Mucosa of gallbladder (tissue), 1 donor: ENCODE measurements around the gene KCNG2. TPM values are rescaled to one million over a fixed set of nuclear protein-coding genes. Genes with fewer than 3 reads are reported as not detected.

Experiments used
- DNase-seq: peaks from one replicate; pipeline ENCODE4 v3.0.0-alpha.2; 2020; ENCODE audit warnings: low spot score
- total RNA-seq: library from RNA; stranded (reverse); gene quantifications from one replicate; pipeline ENCODE4 v1.2.1, GENCODE V29; 2021
- donor health status: DM: no; HTN: no; CAD: no.

KCNG2 gene
- total RNA-seq, 1 donor from 2014 or later: not detected

- no peak for DNase-seq
These were observed 127.3 kb downstream of the KCNG2 start for GRCh38 chr18:79924814-79925731.

GRCh38 chr18:79926306-79926705 lies 128.6 kb downstream of the KCNG2 start:
- DNase-seq: no peak

- no peak for DNase-seq
These were observed 129.2 kb downstream of the KCNG2 start for GRCh38 chr18:79926715-79927606.

GRCh38 chr18:79927607-79928562 lies 130.1 kb downstream of the KCNG2 start:
- DNase-seq: no peak

- DNase-seq: no peak
These were observed 130.8 kb downstream of the KCNG2 start for GRCh38 chr18:79928563-79928960.

- no peak for DNase-seq
These were observed 132.4 kb downstream of the KCNG2 start for GRCh38 chr18:79930020-79930642.

GRCh38 chr18:79931475-79931874 lies 133.7 kb downstream of the KCNG2 start:
- DNase-seq: no peak

- DNase-seq: no peak
These were observed 135.2 kb downstream of the KCNG2 start for GRCh38 chr18:79932907-79933306.

GRCh38 chr18:79933765-79934164 lies 136.0 kb downstream of the KCNG2 start:
- DNase-seq: no peak

- DNase-seq: no peak
These were observed 136.8 kb downstream of the KCNG2 start for GRCh38 chr18:79934311-79935097.

GRCh38 chr18:79935098-79935480 lies 137.4 kb downstream of the KCNG2 start:
- DNase-seq: no peak

- no peak for DNase-seq
These were observed 137.8 kb downstream of the KCNG2 start for GRCh38 chr18:79935499-79935898.

GRCh38 chr18:79935925-79936324 lies 138.2 kb downstream of the KCNG2 start:
- no peak for DNase-seq

GRCh38 chr18:79936641-79937040 lies 138.9 kb downstream of the KCNG2 start:
- DNase-seq: no peak

- no peak for DNase-seq
These were observed 139.5 kb downstream of the KCNG2 start for GRCh38 chr18:79937103-79937860.

- DNase-seq: no peak
These were observed 140.5 kb downstream of the KCNG2 start for GRCh38 chr18:79938196-79938595.

- no peak for DNase-seq
These were observed 141.4 kb downstream of the KCNG2 start for GRCh38 chr18:79939096-79939495.

- DNase-seq: no peak
These were observed 142.5 kb downstream of the KCNG2 start for GRCh38 chr18:79940126-79940813.
